GM23338 (cell line): Measurements from ENCODE around the gene ENDOV. TPM values are rescaled to one million over a fixed set of nuclear protein-coding genes. Genes with fewer than 3 reads are reported as not detected.

Source experiments
- ATAC-seq: fragments of 200-7000 bp; cut with Tn5 transposase; 3 replicates; pipeline ENCODE4 v1.9.1; 2020
- DNase-seq: peaks from one replicate; pipeline ENCODE4 v3.0.0-alpha.2; 2015; ENCODE audit warnings: low spot score
- H2AFZ ChIP-seq: fragments of 200-600 bp; sonication (generic); 2 replicates; pipeline ENCODE4 v1.8.0; 2016; ENCODE audit warnings: antibody characterized with exemption, mild to moderate bottlenecking, moderate library complexity
- H3F3A ChIP-seq: fragments of 200-600 bp; sonication (generic); replicated peaks from 2 replicates; pipeline ENCODE4 v1.8.0; 2017; ENCODE audit warnings: antibody characterized with exemption, mixed run types, low read depth
- H3K27ac ChIP-seq: fragments of 200-600 bp; sonication (generic); 2 replicates; pipeline ENCODE4 v1.6.1; 2016; ENCODE audit warnings: low read depth
- H3K27me3 ChIP-seq: fragments of 200-600 bp; sonication (generic); 2 replicates; pipeline ENCODE4 v1.8.0; 2016; ENCODE audit warnings: mild to moderate bottlenecking, mixed run types, moderate library complexity; ENCODE audit not compliant: insufficient read depth
- H3K36me3 ChIP-seq: fragments of 200-600 bp; sonication (generic); 2 replicates; pipeline ENCODE4 v1.8.0; 2016; ENCODE audit warnings: mild to moderate bottlenecking; ENCODE audit not compliant: insufficient read depth
- H3K4me1 ChIP-seq: fragments of 200-600 bp; sonication (generic); 2 replicates; pipeline ENCODE4 v1.8.0; 2016; ENCODE audit warnings: mild to moderate bottlenecking, moderate library complexity; ENCODE audit not compliant: insufficient read depth
- H3K4me2 ChIP-seq: fragments of 200-600 bp; sonication (generic); 2 replicates; pipeline ENCODE4 v1.7.1; 2017; ENCODE audit warnings: mixed run types
- H3K4me3 ChIP-seq: fragments of 200-600 bp; sonication (generic); 2 replicates; pipeline ENCODE4 v1.6.1; 2016; ENCODE audit warnings: mixed run types
- H3K79me2 ChIP-seq: fragments of 200-600 bp; sonication (generic); replicated peaks from 2 replicates; pipeline ENCODE4 v1.8.0; 2017; ENCODE audit warnings: mild to moderate bottlenecking; ENCODE audit not compliant: insufficient read depth
- H3K9me2 ChIP-seq: fragments of 200-600 bp; sonication (generic); 2 replicates; pipeline ENCODE4 v1.8.0; 2017; ENCODE audit not compliant: insufficient read depth
- H4K20me1 ChIP-seq: fragments of 200-600 bp; sonication (generic); replicated peaks from 2 replicates; pipeline ENCODE4 v1.8.0; 2017; ENCODE audit warnings: mild to moderate bottlenecking; ENCODE audit not compliant: insufficient read depth
- H3K27ac Mint-ChIP-seq: 2 replicates; pipeline ENCODE4 v1.8.0; 2020; ENCODE audit warnings: inconsistent platforms, mild to moderate bottlenecking, moderate library complexity, mixed read lengths
- H3K27me3 Mint-ChIP-seq: 3 replicates; pipeline ENCODE4 v1.8.0; 2022; ENCODE audit warnings: low read depth, mild to moderate bottlenecking, moderate library complexity, mixed read lengths, inconsistent platforms; ENCODE audit not compliant: insufficient read depth, poor library complexity
- H3K36me3 Mint-ChIP-seq: 3 replicates; pipeline ENCODE4 v1.8.0; 2021; ENCODE audit warnings: low read depth, mild to moderate bottlenecking, inconsistent platforms, moderate library complexity, mixed read lengths
- H3K4me1 Mint-ChIP-seq: 3 replicates; pipeline ENCODE4 v1.8.0; 2020; ENCODE audit warnings: mild to moderate bottlenecking, inconsistent platforms, mixed read lengths
- H3K4me3 Mint-ChIP-seq: 3 replicates; pipeline ENCODE4 v1.8.0; 2021; ENCODE audit warnings: moderate library complexity, mild to moderate bottlenecking, inconsistent platforms, mixed read lengths
- H3K9me3 Mint-ChIP-seq: 3 replicates; pipeline ENCODE4 v1.8.0; 2020; ENCODE audit warnings: moderate library complexity, mild to moderate bottlenecking, inconsistent platforms, mixed read lengths
- EZH2 ChIP-seq: fragments of 200-600 bp; sonication (generic); IDR thresholded peaks from one replicate; pipeline ENCODE4 v1.8.0; 2017; ENCODE audit warnings: antibody characterized with exemption, mild to moderate bottlenecking, low read depth; ENCODE audit not compliant: unreplicated experiment
- EZH2phosphoT487 ChIP-seq: fragments of 200-600 bp; sonication (generic); IDR thresholded peaks from one replicate; pipeline ENCODE4 v1.8.1; 2018; ENCODE audit warnings: antibody characterized with exemption; ENCODE audit not compliant: unreplicated experiment
- NANOG ChIP-seq: IDR thresholded peaks from 2 replicates; pipeline ENCODE4 v1.6.1; 2016; ENCODE audit warnings: antibody characterized with exemption, borderline replicate concordance
- POLR2AphosphoS5 ChIP-seq: IDR thresholded peaks from 2 replicates; pipeline ENCODE4 v1.6.1; 2016; ENCODE audit warnings: antibody characterized with exemption, low read depth
- STAT1 ChIP-seq: IDR thresholded peaks from one replicate; pipeline ENCODE4 v1.6.1; 2016; ENCODE audit warnings: antibody characterized with exemption; ENCODE audit not compliant: unreplicated experiment
- ZNF114 ChIP-seq: fragments of 250-450 bp; sonication (Bioruptor Pico); IDR thresholded peaks from 2 replicates; pipeline ENCODE4 v1.5.0; 2020; ENCODE audit warnings: mild to moderate bottlenecking, moderate library complexity
- polyA plus RNA-seq: library from polyadenylated mRNA; unstranded; fragments of >200 nt; fragmentation: Nextera tagmentation; extraction: Ambion mirVana; gene quantifications from 2 replicates; pipeline ENCODE4 v1.2.1, GENCODE V29; 2016
- total RNA-seq: library from RNA; depleted of rRNA; stranded (reverse); fragments of >200 nt; shearing (Covaris generic); gene quantifications from 2 replicates; pipeline ENCODE4 v1.2.3, GENCODE V29; 2014
- TF ChIP-seq, protein P1 (sequence below): IDR thresholded peaks from one replicate; pipeline ENCODE4 v1.6.1; 2018; ENCODE audit warnings: antibody characterized with exemption; ENCODE audit not compliant: unreplicated experiment

ENDOV gene
- total and polyA plus RNA-seq, 2 experiments from 2014 or later: 11.5 to 16.1 TPM

DNA sequence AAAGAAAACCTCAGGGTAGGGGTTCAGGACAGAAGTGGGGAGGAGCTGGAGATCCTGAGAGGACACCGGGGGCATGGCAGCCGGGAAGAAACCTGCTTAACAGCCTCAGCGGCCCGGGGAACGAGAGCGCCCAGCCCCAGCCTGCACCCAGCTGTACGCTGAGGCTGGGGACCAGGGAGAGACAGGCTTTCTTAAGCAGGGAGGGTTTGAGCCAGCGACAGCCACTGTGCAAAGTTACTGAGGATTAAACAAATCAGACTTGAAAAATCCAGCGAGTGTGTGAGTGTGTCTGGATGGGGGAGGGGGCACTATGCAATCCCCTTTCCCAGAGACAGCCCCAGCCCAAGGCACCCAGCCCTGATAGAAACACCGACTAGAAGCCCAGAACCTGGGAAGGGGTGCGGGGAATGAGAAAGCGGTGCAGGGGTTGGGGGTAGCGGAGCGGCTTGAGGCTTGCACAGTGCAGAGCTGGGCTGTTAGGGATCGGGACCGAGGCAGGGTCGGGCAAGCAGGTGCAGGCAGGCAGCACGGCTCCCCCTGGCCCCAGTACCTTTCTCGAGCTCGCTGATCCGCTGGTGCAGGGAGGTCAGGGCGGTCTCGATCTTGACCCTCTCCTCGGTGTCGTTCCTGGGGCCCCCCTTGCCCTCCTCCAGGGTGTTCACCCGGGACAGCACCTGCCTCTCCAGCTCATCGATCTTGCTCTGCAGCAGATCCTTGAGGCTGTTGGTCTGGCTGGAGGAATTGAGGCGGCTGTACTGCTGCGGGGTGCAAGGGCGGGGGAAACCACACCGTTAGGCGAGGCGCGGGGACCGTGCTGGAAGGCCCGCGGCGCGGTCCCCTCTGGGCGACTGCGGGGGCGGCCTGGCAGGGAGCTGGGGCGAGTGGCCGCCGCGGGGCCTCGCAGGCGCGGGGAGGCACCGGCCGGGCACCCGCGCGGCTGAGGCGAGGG, 60.3 kb downstream of the ENDOV start:
- Histone ChIP-seq H3K36me3 (no peaks in the 10 kb centered on the region), H3K27ac (no peak overlapping the region), H3K79me2 (no peaks in the 10 kb centered on the region), H3K27me3 (peaks cover 91% of the 10 kb centered on the region), H3K4me1 (peaks cover 7% of the 10 kb centered on the region; the same call in 1 of the 2 replicates), H2AFZ (peak overlapping the region; percentile 28; the same call in 1 of the 2 replicates), H3K4me2 (peak overlapping the region; percentile 79), H3K9me2 (no peaks in the 10 kb centered on the region), H4K20me1 (0 out of 2 replicates have a peak, but pooled peaks cover 5% of the 10 kb centered on the region), H3F3A (no peaks in the 10 kb centered on the region), H3K4me3 (peak overlapping the region; percentile 60)
- no peak overlapping the region for H3K27ac Mint-ChIP-seq
- DNase-seq (no peak), ATAC-seq (peak; percentile 5)
- H3K27me3 Mint-ChIP-seq: peaks cover 73% of the 10 kb centered on the region
- no peaks in the 10 kb centered on the region; the same call in 2 of the 3 replicates for H3K9me3 Mint-ChIP-seq
- peak; percentile 80 for TF ChIP-seq EZH2
- no peak for TF ChIP-seq NANOG
- TF ChIP-seq, protein P1, sequence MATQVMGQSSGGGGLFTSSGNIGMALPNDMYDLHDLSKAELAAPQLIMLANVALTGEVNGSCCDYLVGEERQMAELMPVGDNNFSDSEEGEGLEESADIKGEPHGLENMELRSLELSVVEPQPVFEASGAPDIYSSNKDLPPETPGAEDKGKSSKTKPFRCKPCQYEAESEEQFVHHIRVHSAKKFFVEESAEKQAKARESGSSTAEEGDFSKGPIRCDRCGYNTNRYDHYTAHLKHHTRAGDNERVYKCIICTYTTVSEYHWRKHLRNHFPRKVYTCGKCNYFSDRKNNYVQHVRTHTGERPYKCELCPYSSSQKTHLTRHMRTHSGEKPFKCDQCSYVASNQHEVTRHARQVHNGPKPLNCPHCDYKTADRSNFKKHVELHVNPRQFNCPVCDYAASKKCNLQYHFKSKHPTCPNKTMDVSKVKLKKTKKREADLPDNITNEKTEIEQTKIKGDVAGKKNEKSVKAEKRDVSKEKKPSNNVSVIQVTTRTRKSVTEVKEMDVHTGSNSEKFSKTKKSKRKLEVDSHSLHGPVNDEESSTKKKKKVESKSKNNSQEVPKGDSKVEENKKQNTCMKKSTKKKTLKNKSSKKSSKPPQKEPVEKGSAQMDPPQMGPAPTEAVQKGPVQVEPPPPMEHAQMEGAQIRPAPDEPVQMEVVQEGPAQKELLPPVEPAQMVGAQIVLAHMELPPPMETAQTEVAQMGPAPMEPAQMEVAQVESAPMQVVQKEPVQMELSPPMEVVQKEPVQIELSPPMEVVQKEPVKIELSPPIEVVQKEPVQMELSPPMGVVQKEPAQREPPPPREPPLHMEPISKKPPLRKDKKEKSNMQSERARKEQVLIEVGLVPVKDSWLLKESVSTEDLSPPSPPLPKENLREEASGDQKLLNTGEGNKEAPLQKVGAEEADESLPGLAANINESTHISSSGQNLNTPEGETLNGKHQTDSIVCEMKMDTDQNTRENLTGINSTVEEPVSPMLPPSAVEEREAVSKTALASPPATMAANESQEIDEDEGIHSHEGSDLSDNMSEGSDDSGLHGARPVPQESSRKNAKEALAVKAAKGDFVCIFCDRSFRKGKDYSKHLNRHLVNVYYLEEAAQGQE: no peak
- TF ChIP-seq ZNF114: no peak
- no peak for TF ChIP-seq POLR2AphosphoS5
- peak overlapping the region; percentile 56 for H3K4me3 Mint-ChIP-seq
- peaks cover 18% of the 10 kb centered on the region for H3K4me1 Mint-ChIP-seq
- peaks cover 3% of the 10 kb centered on the region; the same call in 1 of the 3 replicates for H3K36me3 Mint-ChIP-seq

DNA sequence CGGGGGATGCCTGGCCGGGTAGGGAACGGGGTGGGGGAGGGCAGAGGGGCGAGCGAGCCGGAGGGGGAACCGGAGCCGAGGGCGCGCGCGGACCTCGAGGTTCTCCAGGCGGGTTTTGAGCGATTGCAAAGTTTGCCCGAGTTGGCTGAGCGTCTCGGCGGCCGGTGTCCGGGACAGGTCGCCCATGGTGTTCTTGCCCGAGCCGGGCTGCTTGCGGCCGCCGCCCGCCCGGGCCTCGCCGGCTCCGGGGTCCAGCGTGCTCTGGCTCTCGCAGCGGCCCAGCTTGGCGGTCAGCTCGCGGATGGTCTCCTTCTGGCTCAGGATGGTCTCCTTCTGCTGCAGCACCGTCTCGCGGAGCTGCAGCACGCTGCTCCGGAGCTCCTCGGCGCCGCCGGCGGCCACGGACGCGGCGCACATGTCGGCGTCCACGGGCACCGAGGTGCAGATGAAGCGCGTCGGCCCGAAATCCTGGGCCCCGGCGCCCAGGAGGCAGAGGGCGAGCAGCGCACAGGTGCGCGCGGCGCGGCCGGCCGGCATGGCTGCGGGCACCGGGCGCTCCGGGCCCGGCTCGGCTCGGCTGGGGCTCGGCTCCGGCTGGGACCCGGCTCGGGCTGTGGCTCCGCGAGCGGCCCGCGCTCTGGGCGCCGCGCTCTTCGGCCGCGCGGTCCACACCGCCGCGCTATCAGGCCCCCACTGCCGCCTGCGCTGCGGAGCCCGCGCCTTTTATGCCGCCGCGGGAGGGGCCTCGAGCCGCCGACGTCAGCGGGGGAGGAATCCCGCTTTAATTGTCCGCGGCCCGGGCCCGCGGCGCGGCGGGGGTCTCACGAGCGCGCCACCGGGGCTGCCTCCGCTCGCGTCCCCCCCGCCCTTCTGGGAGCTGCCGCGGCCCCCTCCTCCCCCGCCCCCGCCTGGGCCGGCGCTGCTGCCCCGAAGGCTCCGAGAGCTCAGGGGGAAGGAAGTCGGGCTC, 61.2 kb downstream of the ENDOV start, which contains the start of gene NPTX1:
Gene NPTX1, minus strand, starts transcription at position 698 of the 967 bp plus-strand sequence. Its CDS starts 161 bp downstream, at position 537.
- H3K4me1 Mint-ChIP-seq: peaks cover 21% of the 10 kb centered on the region
- peak; percentile 7 for ATAC-seq
- Histone ChIP-seq H3K79me2 (no peaks in the 10 kb centered on the region), H3K27me3 (peaks cover 99% of the 10 kb centered on the region), H3K9me2 (no peaks in the 10 kb centered on the region), H3K4me1 (peaks cover 7% of the 10 kb centered on the region; the same call in 1 of the 2 replicates), H3K27ac (no peak within 1 kb of the TSS), H3K4me3 (peak within 1 kb of the TSS; percentile 60), H2AFZ (peak within 1 kb of the TSS; percentile 63; the same call in 1 of the 2 replicates), H3K4me2 (peak within 1 kb of the TSS; percentile 84), H3K36me3 (no peaks in the 10 kb centered on the region), H4K20me1 (0 out of 2 replicates have a peak, but pooled peaks cover 5% of the 10 kb centered on the region), H3F3A (no peaks in the 10 kb centered on the region)
- H3K27me3 Mint-ChIP-seq: peaks cover 80% of the 10 kb centered on the region
- H3K27ac Mint-ChIP-seq: no peak within 1 kb of the TSS
- TF ChIP-seq EZH2: peak; percentile 84
- no peak for TF ChIP-seq STAT1
- peak; percentile 30 for TF ChIP-seq EZH2phosphoT487
- peaks cover 3% of the 10 kb centered on the region; the same call in 1 of the 3 replicates for H3K36me3 Mint-ChIP-seq
- peak within 1 kb of the TSS; percentile 56 for H3K4me3 Mint-ChIP-seq
- DNase-seq: peak; percentile 49
- no peaks in the 10 kb centered on the region; the same call in 2 of the 3 replicates for H3K9me3 Mint-ChIP-seq
